Left lobe of liver (tissue), 2 donors: ENCODE measurements around the gene KLF3. TPM values are rescaled to one million over a fixed set of nuclear protein-coding genes. Genes with fewer than 3 reads are reported as not detected.
"Not testable (repeated sequence)": the region's sequence is repeated elsewhere in the genome, so short reads cannot be mapped to it uniquely, and the experiment has no call there.

Source experiments
- ATAC-seq: fragments of 200-7000 bp; cut with Tn5 transposase; one replicate; pipeline ENCODE4 v1.9.1; 2020; ENCODE audit warnings: mild to moderate bottlenecking, moderate library complexity
- DNase-seq: peaks from one replicate; pipeline ENCODE4 v3.0.0-alpha.2; 2020; ENCODE audit warnings: low spot score
- total RNA-seq: library from RNA; stranded (reverse); gene quantifications from one replicate; pipeline ENCODE4 v1.2.1, GENCODE V29; 2021
- donor health status: DM: no; HTN: no; CAD: no; lungs with moderate emphysema.
- donor health status: DM: no; HTN: yes; CAD: no.

The KLF3 gene
- total RNA-seq: 28.6 TPM

- ATAC-seq (peak; percentile 81), DNase-seq (peak; percentile 97)
Observed at GRCh38 chr4:38663801-38664705, at the start of gene KLF3. Gene KLF3 (plus strand): TSS chr4:38664199. CDS start chr4:38680626, 16,427 bp downstream.

GRCh38 chr4:38614231-38614630 is 49.8 kb upstream of the KLF3 start:
- ATAC-seq: no peak

GRCh38 chr4:38615847-38616246 is 48.2 kb upstream of the KLF3 start:
- DNase-seq (no peak), ATAC-seq (no peak)

More at GRCh38 chr4:38614231-38614630, 49.8 kb upstream of the KLF3 start:
- DNase-seq: peak; percentile 27

- no peak for DNase-seq
- no peak for ATAC-seq
Observed at GRCh38 chr4:38618505-38618904, 45.5 kb upstream of the KLF3 start.

- ATAC-seq (no peak), DNase-seq (no peak)
Observed at GRCh38 chr4:38619316-38619715, 44.7 kb upstream of the KLF3 start.

GRCh38 chr4:38620065-38620464 is 43.9 kb upstream of the KLF3 start:
- ATAC-seq (no peak), DNase-seq (no peak)

- no peak for ATAC-seq
- no peak for DNase-seq
Observed at GRCh38 chr4:38620527-38621027, 43.4 kb upstream of the KLF3 start.

GRCh38 chr4:38621028-38621684 is 42.8 kb upstream of the KLF3 start:
- ATAC-seq (peak; percentile 59), DNase-seq (no peak)

GRCh38 chr4:38621831-38622230 is 42.2 kb upstream of the KLF3 start:
- DNase-seq: no peak

GRCh38 chr4:38622340-38622739 is 41.7 kb upstream of the KLF3 start:
- ATAC-seq, DNase-seq: not testable (repeated sequence)

More at GRCh38 chr4:38621831-38622230, 42.2 kb upstream of the KLF3 start:
- no peak for ATAC-seq

- no peak for DNase-seq
- no peak for ATAC-seq
Observed at GRCh38 chr4:38623260-38623659, 40.7 kb upstream of the KLF3 start.

GRCh38 chr4:38624311-38624710 is 39.7 kb upstream of the KLF3 start:
- no peak for ATAC-seq
- no peak for DNase-seq

- ATAC-seq (no peak), DNase-seq (no peak)
Observed at GRCh38 chr4:38625508-38625907, 38.5 kb upstream of the KLF3 start.

GRCh38 chr4:38626901-38627444 is 37.0 kb upstream of the KLF3 start:
- not testable (repeated sequence) for ATAC-seq

GRCh38 chr4:38630519-38630918 is 33.5 kb upstream of the KLF3 start:
- no peak for ATAC-seq

More at GRCh38 chr4:38626901-38627444, 37.0 kb upstream of the KLF3 start:
- not testable (repeated sequence) for DNase-seq

GRCh38 chr4:38634047-38634759 is 29.8 kb upstream of the KLF3 start:
- ATAC-seq: no peak
- no peak for DNase-seq

More at GRCh38 chr4:38630519-38630918, 33.5 kb upstream of the KLF3 start:
- DNase-seq: no peak

- ATAC-seq (peak; percentile 95), DNase-seq (no peak)
Observed at GRCh38 chr4:38639242-38639641, 24.8 kb upstream of the KLF3 start.

GRCh38 chr4:38641811-38642210 is 22.2 kb upstream of the KLF3 start:
- ATAC-seq (no peak), DNase-seq (no peak)

- ATAC-seq: no peak
- DNase-seq: no peak
Observed at GRCh38 chr4:38644201-38644600, 19.8 kb upstream of the KLF3 start.

- ATAC-seq (no peak), DNase-seq (no peak)
Observed at GRCh38 chr4:38647101-38647819, 16.7 kb upstream of the KLF3 start.
